GM21619 (cell line): ENCODE results near the gene TUT4.

Source experiments
- ATAC-seq: cut with Tn5 transposase; IDR thresholded peaks from one replicate; pipeline ENCODE4 v1.9.1; 2021; ENCODE audit not compliant: unreplicated experiment

TUT4 gene

DNA sequence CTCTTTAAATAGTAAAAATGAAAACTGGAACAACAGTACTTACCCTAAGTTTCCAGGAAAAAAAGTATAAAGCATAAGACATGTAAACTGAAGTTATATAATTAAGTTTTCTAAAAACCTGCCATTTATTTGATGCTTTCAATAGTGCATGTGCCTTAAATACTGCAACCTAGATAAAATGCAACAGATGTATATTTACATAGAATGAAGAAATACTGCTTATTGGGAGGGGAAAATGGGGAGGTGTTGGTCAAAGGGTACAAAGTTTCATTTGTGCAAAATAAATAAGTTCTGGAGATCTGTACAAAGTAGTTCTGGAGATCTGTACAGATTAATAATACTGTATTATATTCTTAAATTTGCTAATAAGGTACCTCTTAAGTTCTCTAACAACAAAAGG, 79.9 kb downstream of the TUT4 start:
- no peak for ATAC-seq

- no peak for ATAC-seq
These were observed 80.5 kb downstream of the TUT4 start for GRCh38 chr1:52472384-52472783.

GRCh38 chr1:52469108-52469507, 83.8 kb downstream of the TUT4 start:
- ATAC-seq: no peak

DNA sequence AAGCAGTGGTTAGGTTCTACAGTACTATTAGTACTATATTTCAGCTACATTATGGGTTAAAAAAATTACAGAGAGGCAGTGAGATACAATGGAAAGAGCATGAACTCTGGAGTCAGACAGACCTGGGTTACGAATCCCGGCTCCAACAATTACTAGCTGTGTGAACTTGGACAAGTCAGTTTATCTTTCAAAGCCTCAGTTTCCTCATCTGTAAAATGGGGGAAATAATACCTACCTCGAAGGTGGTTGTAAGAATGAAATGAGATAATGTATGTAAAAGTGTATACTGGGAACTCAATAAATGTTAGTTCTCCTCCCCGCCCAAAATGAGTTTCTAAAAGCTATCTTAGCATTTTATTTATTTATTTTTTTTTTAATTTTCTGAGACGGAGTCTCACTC, 89.0 kb downstream of the TUT4 start:
- no peak for ATAC-seq

DNA sequence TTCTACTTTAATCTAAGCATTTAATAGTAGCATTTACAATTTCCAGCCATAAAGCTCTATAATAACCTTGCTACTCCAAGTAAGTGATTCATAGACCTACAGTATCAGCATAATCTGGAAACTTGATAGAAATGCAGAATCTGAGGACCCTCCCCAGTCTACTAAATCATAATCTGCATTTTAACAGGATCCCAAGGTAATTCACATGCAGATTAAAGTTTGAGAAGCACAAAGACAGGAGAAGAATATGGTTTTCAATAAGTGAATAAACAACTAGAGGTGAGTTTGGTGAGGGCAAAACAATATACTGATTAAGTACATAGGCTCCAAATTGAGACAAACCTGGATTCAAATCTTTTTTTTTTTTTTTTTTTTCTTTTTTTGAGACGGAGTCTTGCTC, 91.1 kb downstream of the TUT4 start:
- no peak for ATAC-seq

- ATAC-seq: no peak
These were observed 92.2 kb downstream of the TUT4 start for GRCh38 chr1:52460694-52461093.

GRCh38 chr1:52455686-52456085, 97.2 kb downstream of the TUT4 start:
- ATAC-seq: no peak

- ATAC-seq: no peak
These were observed 98.1 kb downstream of the TUT4 start for GRCh38 chr1:52454779-52455178.

DNA sequence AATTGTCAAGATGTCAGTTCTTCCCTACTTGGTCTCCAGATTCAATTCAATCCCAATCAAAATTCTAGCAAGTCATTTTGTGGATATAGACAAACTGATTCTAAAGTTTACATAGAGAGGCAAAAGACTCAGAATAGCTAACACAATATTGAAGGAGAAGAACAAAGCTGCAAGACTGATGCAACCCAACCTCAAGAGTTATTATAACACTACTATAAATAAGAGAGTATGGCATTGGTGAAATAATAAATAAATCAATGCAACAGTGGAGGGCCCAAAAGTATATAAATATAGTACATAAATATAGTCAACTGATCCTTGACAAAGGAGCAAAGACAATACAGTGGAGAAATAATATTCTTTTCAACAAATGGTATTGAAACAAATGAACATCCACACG, 98.8 kb downstream of the TUT4 start:
- ATAC-seq: no peak

DNA sequence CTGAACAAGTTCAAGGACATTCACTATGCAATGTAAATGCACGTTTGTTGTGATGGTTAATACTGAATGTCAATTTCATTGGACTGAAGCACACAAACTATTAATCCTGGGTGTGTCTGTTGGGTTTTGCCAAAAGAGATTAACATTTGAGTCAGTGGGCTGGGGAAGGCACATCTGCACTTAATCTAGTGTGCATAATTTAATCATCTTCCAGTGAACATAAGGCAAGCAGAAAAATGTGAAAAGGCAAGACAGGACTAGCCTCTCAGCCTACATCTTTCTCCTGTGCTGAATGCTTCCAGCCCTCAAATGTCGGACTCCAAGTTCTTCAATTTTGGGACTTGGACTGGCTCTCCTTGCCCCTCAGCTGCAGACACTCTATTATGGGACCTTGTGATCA, 108.4 kb downstream of the TUT4 start:
- ATAC-seq: no peak

- no peak for ATAC-seq
These were observed 112.9 kb downstream of the TUT4 start for GRCh38 chr1:52439976-52440375.

DNA sequence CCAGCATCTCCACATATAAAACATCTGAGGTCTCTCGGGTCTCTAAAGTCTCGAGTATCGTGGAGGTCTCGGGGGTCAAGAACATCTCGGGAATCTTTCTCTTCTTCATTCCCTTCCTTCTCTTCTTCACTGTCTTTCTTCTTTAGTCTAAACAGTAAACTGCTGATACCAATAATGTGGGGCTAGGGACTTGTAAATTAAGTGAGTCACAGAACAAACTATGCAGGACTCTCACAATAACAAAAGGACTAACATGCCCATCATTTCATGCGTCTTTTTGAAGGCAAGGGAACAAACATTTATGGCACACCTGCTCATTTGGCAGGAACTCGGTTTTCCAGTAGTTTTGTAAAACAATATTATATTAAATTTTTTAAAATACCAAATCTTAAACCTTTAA, 116.1 kb downstream of the TUT4 start:
- ATAC-seq: no peak

- ATAC-seq: no peak
These were observed 117.2 kb downstream of the TUT4 start for GRCh38 chr1:52435650-52436049.

- no peak for ATAC-seq
These were observed 117.7 kb downstream of the TUT4 start for GRCh38 chr1:52435211-52435610.

- ATAC-seq: no peak
These were observed 120.1 kb downstream of the TUT4 start for GRCh38 chr1:52432807-52433206.

DNA sequence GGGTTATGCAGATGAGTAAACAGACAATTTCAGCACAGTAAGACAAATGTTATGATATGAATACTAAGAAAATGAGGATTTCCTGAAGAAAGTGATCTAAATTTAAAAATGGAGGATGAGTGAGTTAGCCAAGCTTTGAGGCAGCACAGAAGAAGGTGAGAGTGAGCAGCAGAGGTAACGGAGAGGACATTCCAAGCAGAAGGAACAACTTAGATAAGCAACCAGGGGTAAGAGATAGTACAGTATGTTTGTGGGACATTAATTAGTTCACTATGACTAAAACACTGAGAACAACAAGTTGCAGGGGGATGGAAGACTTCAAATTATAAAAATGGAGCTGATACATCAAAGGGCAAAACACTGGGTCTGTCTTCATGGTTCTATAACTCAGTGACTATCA, 125.7 kb downstream of the TUT4 start:
- ATAC-seq: no peak

DNA sequence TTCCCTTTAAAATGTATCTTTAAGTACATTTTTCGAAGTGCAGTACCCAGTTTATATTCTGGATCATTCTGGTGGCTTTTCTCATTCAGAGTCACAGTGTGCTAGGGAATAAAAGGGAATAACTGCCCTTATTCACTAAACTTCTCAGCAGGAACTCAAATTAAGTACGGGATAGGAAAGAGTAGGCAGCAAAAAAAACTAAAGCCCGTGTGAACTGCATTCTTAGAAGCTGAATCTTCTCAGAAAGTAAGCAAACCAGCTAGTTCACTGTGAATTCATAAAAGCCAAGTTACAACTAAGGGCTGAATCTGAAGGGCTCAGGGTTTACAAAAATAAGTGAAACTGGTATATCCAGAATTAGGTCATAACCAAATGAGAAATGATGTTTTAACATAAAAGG, 126.5 kb downstream of the TUT4 start:
- ATAC-seq: no peak

DNA sequence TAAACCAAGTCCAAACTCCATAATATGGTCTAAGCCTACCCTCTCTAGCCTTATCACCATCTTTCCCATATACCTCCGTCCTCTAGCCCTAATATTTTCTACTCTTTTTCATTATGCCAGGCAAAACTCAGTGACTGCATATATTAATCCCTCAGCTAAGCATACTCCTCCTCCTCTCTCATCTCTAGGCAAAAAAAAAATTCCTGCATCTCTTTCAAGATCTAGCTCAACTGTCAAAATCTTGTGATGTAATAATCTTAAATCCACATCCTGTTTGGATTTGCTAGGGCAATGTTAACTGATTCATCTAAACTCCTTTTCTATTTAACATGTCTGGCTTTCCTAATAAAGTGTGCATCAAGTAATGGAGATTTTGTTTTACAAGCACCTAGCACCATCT, 128.1 kb downstream of the TUT4 start:
- no peak for ATAC-seq

DNA sequence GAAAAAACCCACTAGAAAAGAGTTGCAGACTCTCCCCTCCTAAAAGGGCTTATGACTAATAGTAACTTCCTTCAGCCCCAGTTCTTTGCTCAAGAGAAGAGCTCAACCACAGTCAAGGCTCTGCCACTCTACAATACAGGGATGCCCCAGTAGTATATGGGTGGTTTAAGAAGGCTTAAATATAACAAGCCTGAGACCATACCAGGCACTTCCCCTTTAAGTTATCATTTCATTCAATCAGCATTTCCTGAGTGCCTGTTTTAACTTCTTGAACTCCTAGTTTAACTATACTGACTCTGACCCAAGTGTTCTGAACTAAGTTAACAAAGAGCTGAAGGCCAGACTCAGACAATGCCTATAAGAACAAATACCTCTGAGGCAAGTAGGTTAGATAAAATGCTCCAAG, 128.7 kb downstream of the TUT4 start:
- ATAC-seq: no peak

- no peak for ATAC-seq
These were observed 129.1 kb downstream of the TUT4 start for GRCh38 chr1:52423771-52424170.

- ATAC-seq: no peak
These were observed 129.8 kb downstream of the TUT4 start for GRCh38 chr1:52423055-52423454.

GRCh38 chr1:52420713-52421112, 132.2 kb downstream of the TUT4 start:
- no peak for ATAC-seq

DNA sequence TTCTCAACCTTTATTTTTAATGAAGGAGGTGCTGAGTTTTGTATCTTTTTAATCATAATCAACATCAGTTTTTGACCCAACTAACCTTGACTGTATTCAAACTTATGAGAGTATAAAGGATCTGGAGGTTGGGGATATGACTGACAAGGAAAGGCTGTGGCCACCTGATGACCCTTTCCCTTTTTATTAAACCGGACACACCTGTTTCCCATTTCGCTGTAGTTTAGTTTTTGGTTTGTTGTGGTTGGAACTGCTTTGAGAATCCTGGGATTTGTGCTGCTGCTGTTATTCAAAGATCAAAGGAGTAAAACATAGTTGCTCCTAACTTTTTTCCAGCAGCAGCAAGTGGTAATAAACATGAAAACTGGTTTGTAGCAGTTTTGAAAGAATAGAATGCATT, 136.1 kb downstream of the TUT4 start:
- no peak for ATAC-seq

DNA sequence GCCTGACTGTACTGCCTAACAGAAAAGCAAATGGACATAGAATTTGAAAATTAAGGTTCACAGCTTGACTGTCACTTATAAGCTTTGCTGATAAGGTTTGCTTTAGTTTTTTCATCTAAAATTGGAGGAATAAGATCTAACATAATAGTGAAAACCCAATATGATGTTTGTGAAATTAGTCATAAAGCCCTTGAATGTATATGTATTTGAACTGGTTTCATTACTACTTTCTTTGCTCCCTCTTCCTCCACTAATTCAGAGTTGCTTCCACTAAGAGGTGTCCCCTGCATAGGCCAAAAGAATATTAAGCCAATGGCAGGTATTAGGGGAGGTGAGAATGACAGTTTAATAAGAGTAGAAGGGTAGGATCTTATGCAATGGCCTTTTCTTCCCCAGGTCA, 137.9 kb downstream of the TUT4 start:
- ATAC-seq: no peak
